ENCODE data around the gene CRMP1.

DNA sequence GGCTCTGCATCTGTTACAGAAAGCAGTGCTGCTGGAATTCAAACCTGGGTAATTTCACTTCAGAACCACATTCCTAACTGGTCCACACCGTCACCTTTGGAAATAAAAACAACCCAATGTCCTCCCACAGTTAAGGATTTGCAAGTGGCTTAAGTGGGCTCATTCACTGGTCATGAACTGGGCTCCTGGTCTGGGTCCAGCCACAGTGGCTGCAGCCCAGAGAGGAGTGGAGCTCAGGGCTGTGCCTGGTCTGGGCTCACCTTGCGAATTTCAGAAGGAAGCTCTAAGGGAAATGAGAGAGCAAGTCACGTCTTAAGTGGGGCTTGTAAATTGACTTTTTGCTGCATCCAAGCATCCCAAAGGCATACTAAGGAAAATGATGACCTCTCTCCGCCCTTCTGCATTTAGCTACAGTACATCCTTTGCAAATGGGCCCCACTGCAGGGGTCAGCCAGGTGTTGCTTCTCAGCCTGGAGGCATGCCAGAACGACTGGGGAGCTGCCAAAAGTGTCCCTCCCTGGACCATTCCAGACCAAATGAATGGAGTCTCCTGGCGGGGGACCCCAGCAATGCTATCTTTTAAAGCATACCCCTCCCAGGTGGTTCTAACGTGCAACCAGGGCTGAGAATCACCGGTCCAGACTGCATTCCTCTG is 25.6 kb upstream of the CRMP1 start:
- TF ChIP-seq POLR2AphosphoS5 (IDR thresholded peaks at IDR 0.05; ENCODE audit: insufficient read depth, low read depth, low read length): no peak
- no peak for TF ChIP-seq POLR2A (IDR thresholded peaks at IDR 0.05; ENCODE audit: low read depth, low read length)
